GM18502 (cell line): ENCODE results near the gene FSTL4.

Experiments used
- ATAC-seq: cut with Tn5 transposase; IDR thresholded peaks from one replicate; pipeline ENCODE4 v1.9.1; 2021; ENCODE audit warnings: mild to moderate bottlenecking; ENCODE audit not compliant: unreplicated experiment, poor library complexity

The FSTL4 gene

GRCh38 chr5:133439859-133440258 lies 172.5 kb downstream of the FSTL4 start:
- ATAC-seq = no peak

- ATAC-seq = no peak
These were observed 173.9 kb downstream of the FSTL4 start for GRCh38 chr5:133438487-133438886.

GRCh38 chr5:133434336-133434735 lies 178.0 kb downstream of the FSTL4 start:
- no peak for ATAC-seq

- ATAC-seq = no peak
These were observed 178.7 kb downstream of the FSTL4 start for GRCh38 chr5:133433641-133434040.

GRCh38 chr5:133432956-133433532 lies 179.3 kb downstream of the FSTL4 start:
- no peak for ATAC-seq

GRCh38 chr5:133431326-133431865 lies 180.9 kb downstream of the FSTL4 start:
- ATAC-seq = no peak

- no peak for ATAC-seq
These were observed 182.2 kb downstream of the FSTL4 start for GRCh38 chr5:133430095-133430494.

- no peak for ATAC-seq
These were observed 183.3 kb downstream of the FSTL4 start for GRCh38 chr5:133429046-133429445.

GRCh38 chr5:133428072-133428660 lies 184.2 kb downstream of the FSTL4 start:
- ATAC-seq = no peak

GRCh38 chr5:133427121-133427777 lies 185.1 kb downstream of the FSTL4 start:
- ATAC-seq = no peak

GRCh38 chr5:133426264-133426663 lies 186.1 kb downstream of the FSTL4 start:
- ATAC-seq = no peak

- no peak for ATAC-seq
These were observed 186.6 kb downstream of the FSTL4 start for GRCh38 chr5:133425764-133426163.

GRCh38 chr5:133425222-133425621 lies 187.1 kb downstream of the FSTL4 start:
- no peak for ATAC-seq

- ATAC-seq = peak; percentile 61
These were observed 188.6 kb downstream of the FSTL4 start for GRCh38 chr5:133423618-133424282.

- no peak for ATAC-seq
These were observed 189.2 kb downstream of the FSTL4 start for GRCh38 chr5:133423011-133423617.

GRCh38 chr5:133421806-133422205 lies 190.5 kb downstream of the FSTL4 start:
- ATAC-seq = no peak

- no peak for ATAC-seq
These were observed 190.9 kb downstream of the FSTL4 start for GRCh38 chr5:133421394-133421793.

GRCh38 chr5:133420440-133421301 lies 191.7 kb downstream of the FSTL4 start:
- ATAC-seq = no peak

- no peak for ATAC-seq
These were observed 196.4 kb downstream of the FSTL4 start for GRCh38 chr5:133415906-133416305.

- ATAC-seq = no peak
These were observed 196.8 kb downstream of the FSTL4 start for GRCh38 chr5:133415506-133415905.
